Panc1 (cell line): Measurements from ENCODE around the gene RAPGEF5.

ENCODE experiments used
- CTCF ChIP-seq: fragments of 450-650 bp; IDR thresholded peaks from 2 replicates; pipeline ENCODE4 v1.5.1; 2017; ENCODE audit warnings: mild to moderate bottlenecking
- POLR2AphosphoS5 ChIP-seq: IDR thresholded peaks from 2 replicates; pipeline ENCODE4 v1.6.1; 2012; ENCODE audit warnings: mild to moderate bottlenecking, low read depth, low read length, moderate library complexity

GRCh38 chr7:22394739-22395138 is 37.8 kb upstream of the RAPGEF5 start:
- TF ChIP-seq CTCF (no peak), POLR2AphosphoS5 (no peak)
